Naive thymus-derived CD8-positive, alpha-beta T cell (primary cell): ENCODE data around the gene SYCP2. TPM values are rescaled to one million over a fixed set of nuclear protein-coding genes. Genes with fewer than 3 reads are reported as not detected.

Experiments
- ATAC-seq, 2 donors: fragments of 150-1000 bp; cut with Tn5 transposase in 1 of 2; sonication (Bioruptor Pico), chemical (Tn5 transposase) in 1 of 2; 1 replicate in 1 of 2; 2 replicates in 1 of 2; pipeline ENCODE4 v1.10.0; 2021; ENCODE audit warnings: mild to moderate bottlenecking in 2 of 2, moderate library complexity in 2 of 2
- POLR2A ChIA-PET: fragments of 350-600 bp; sonication (Branson Sonifier 250); formaldehyde crosslinking; loops from one replicate; lab custom pipeline; 2021; ENCODE audit warnings: antibody characterized with exemption; lab: Charles Lee
- DNase-seq, 10 donors: peaks; one replicate each; pipeline versions ENCODE4 v3.0.0 to v3.0.0-alpha.2; 2020 to 2022
- H3K27ac Mint-ChIP-seq, 10 donors: one replicate each; pipeline ENCODE4 v1.8.0; 2020 to 2022; ENCODE audit warnings: mild to moderate bottlenecking in 10 of 10, mixed read lengths in 10 of 10, moderate library complexity in 4 of 10, inconsistent platforms in 1 of 10
- H3K27me3 Mint-ChIP-seq, 5 donors: one replicate each; pipeline ENCODE4 v1.8.0; 2021 to 2022; ENCODE audit warnings: mixed read lengths in 5 of 5
- H3K36me3 Mint-ChIP-seq, 3 donors: one replicate each; pipeline ENCODE4 v1.8.0; 2020 to 2022; ENCODE audit warnings: mixed read lengths in 3 of 3, mild to moderate bottlenecking in 2 of 3, inconsistent platforms in 1 of 3
- H3K4me1 Mint-ChIP-seq, 4 donors: one replicate each; pipeline ENCODE4 v1.8.0; 2021 to 2022; ENCODE audit warnings: mixed read lengths in 4 of 4
- H3K4me3 Mint-ChIP-seq, 10 donors: one replicate each; pipeline ENCODE4 v1.8.0; 2020 to 2022; ENCODE audit warnings: mild to moderate bottlenecking in 10 of 10, mixed read lengths in 10 of 10, moderate library complexity in 6 of 10, inconsistent platforms in 1 of 10
- H3K9me3 Mint-ChIP-seq, 9 donors: one replicate each; pipeline ENCODE4 v1.8.0; 2020 to 2022; ENCODE audit warnings: mixed read lengths in 9 of 9, mild to moderate bottlenecking in 3 of 9, inconsistent platforms in 1 of 9, moderate library complexity in 1 of 9
- polyA plus RNA-seq, 3 donors: library from polyadenylated mRNA; unstranded; fragments of 300-500 nt; fragmentation: Illumina TruSeq; gene quantifications; one replicate each; pipeline ENCODE4 v1.2.3, GENCODE V29; 2021
- total RNA-seq, 8 experiments: library from RNA in 2 of 8; stranded (reverse) in 2 of 8; gene quantifications; one replicate each; pipeline ENCODE4 v1.2.3 and lab custom pipeline; 2021 to 2026

Gene SYCP2
- total and polyA plus RNA-seq, 5 experiments from 2014 or later, result 1.2 to 8.3 (median 1.9) TPM

DNA sequence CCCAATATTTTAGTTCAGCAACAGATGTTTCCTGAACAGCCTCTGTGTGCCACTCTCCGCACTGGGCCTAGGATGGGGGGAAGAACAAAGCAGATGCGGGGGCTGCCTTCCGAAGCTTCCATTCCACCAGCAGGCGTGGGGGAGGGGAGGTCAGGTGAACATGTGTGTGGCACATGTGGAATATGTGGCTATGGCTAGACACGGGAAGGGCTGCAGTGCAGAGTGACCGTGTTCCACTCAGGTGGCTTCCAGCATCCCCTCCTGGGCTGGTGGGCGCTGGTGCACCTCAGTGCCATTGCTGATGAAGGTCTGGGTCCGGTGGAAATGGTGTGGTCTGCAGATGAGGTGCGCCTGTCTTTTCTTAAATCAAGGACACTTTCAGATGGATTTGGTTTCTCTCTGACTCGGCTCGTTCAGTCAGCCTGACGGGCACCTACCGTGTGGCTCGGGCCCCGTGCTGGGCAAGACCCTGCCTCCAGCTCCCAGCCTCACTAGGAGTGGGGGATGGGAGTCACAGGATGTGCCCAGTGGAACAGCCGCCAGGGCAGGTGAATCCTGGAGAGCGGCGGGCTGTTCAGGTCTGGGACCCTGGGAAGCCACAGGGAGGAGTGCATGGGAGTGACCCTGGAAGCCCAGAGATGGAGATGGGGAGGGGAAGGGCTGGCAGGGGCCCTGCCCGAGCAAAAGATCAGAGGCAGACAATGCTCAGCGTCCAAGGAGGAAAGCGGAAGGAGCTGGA lies 111.0 kb downstream of the SYCP2 start:
- DNase-seq (no peak), ATAC-seq (no peak)
- no peaks in the 10 kb centered on the region for H3K4me1 Mint-ChIP-seq
- peaks cover 3 to 27% (median 11%) of the 10 kb centered on the region in 5 donors for H3K27me3 Mint-ChIP-seq
- no peak overlapping the region for H3K27ac Mint-ChIP-seq
- no peaks in the 10 kb centered on the region for H3K9me3 Mint-ChIP-seq
- POLR2A ChIA-PET, result no interaction called here
- no peaks in the 10 kb centered on the region for H3K36me3 Mint-ChIP-seq
- no peak overlapping the region for H3K4me3 Mint-ChIP-seq

GRCh38 chr20:59821788-59822187 lies 111.6 kb downstream of the SYCP2 start:
- POLR2A ChIA-PET, result no interaction called here
- H3K4me3 Mint-ChIP-seq, result no peak overlapping the region
- no peaks in the 10 kb centered on the region for H3K9me3 Mint-ChIP-seq
- ATAC-seq, result no peak
- no peak for DNase-seq
- no peaks in the 10 kb centered on the region for H3K36me3 Mint-ChIP-seq
- H3K27ac Mint-ChIP-seq, result no peak overlapping the region
- peaks cover 3 to 27% (median 11%) of the 10 kb centered on the region in 5 donors for H3K27me3 Mint-ChIP-seq
- H3K4me1 Mint-ChIP-seq, result no peaks in the 10 kb centered on the region

- no peak for DNase-seq
- POLR2A ChIA-PET, result no interaction called here
- H3K27ac Mint-ChIP-seq, result no peak overlapping the region
Measured at GRCh38 chr20:59821201-59821600, 112.2 kb downstream of the SYCP2 start.

GRCh38 chr20:59820204-59821041 lies 113.0 kb downstream of the SYCP2 start:
- Mint-ChIP-seq H3K4me3 (no peak overlapping the region), H3K27ac (no peak overlapping the region), H3K36me3 (no peaks in the 10 kb centered on the region), H3K4me1 (no peaks in the 10 kb centered on the region), H3K9me3 (no peaks in the 10 kb centered on the region), H3K27me3 (peaks cover 4 to 26% (median 11%) of the 10 kb centered on the region in 5 donors)
- DNase-seq (no peak), ATAC-seq (no peak)
- POLR2A ChIA-PET, result no interaction called here

More at GRCh38 chr20:59821201-59821600, 112.2 kb downstream of the SYCP2 start:
- no peaks in the 10 kb centered on the region for H3K4me1 Mint-ChIP-seq
- no peaks in the 10 kb centered on the region for H3K36me3 Mint-ChIP-seq
- H3K4me3 Mint-ChIP-seq, result no peak overlapping the region
- ATAC-seq, result no peak
- no peaks in the 10 kb centered on the region for H3K9me3 Mint-ChIP-seq
- peaks cover 4 to 26% (median 11%) of the 10 kb centered on the region in 5 donors for H3K27me3 Mint-ChIP-seq

DNA sequence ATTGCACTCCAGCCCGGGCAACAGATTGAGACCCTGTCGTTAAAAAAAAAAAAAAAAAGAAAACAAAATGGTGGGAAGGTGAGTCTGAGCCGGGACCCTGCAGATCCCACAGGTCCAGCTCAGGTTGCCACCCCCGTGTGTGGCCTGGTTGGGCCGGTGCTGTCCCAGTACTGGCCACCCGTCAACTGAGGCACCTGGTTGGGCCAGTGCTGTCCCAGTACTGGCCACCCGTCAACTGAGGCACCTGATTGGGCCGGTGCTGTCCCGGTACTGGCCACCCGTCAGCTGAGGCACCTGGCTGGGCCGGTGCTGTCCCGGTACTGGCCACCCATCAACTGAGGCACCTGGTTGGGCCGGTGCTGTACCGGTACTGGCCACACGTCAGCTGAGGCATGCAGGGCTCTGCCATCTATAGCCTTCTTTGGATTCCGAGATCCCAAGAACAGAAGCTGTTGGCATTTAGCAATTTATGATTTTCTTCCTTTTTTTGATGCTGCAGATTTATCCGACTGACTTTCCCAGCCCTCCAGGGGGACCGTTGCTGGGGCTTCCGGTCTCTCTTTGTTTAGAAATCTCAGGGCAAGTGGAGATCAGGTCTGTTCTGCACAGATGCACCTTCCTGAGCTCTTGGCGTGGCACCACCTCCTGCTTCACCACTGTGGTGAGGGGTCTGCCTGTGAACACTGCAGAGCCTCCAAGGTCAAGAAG lies 113.8 kb downstream of the SYCP2 start:
- DNase-seq, result no peak
- H3K4me3 Mint-ChIP-seq, result no peak overlapping the region
- no peak for ATAC-seq
- no peaks in the 10 kb centered on the region for H3K36me3 Mint-ChIP-seq
- no peaks in the 10 kb centered on the region for H3K4me1 Mint-ChIP-seq
- no peak overlapping the region for H3K27ac Mint-ChIP-seq
- POLR2A ChIA-PET, result no interaction called here
- H3K9me3 Mint-ChIP-seq, result no peaks in the 10 kb centered on the region
- peaks cover 4 to 26% (median 11%) of the 10 kb centered on the region in 5 donors for H3K27me3 Mint-ChIP-seq

DNA sequence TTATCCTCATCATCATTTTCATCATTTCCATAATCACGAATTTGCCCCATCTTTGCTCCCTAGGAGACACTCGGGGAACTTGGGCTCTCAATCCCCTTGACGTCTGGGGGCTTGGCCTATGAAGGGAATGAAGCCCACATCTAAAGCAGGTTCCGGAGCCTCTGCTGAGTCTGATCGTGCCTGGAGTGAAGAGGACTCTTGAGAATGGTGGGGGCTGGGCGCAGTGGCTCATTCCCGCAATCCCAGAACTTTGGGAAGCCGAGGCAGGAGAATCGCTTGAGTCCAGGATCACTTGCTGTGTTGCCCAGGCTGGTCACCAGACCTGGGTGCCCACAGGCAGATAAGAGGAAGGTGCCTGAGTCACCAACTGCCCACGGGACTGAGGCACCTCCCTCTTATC lies 114.5 kb downstream of the SYCP2 start:
- POLR2A ChIA-PET, result no interaction called here
- Mint-ChIP-seq H3K4me3 (no peak overlapping the region), H3K4me1 (no peaks in the 10 kb centered on the region), H3K36me3 (no peaks in the 10 kb centered on the region), H3K27me3 (peaks cover 4 to 29% (median 11%) of the 10 kb centered on the region in 5 donors), H3K27ac (no peak overlapping the region), H3K9me3 (no peaks in the 10 kb centered on the region)
- no peak for ATAC-seq
- DNase-seq, result no peak

- POLR2A ChIA-PET, result no interaction called here
- DNase-seq (no peak), ATAC-seq (no peak)
Measured at GRCh38 chr20:59817846-59818615, 115.4 kb downstream of the SYCP2 start.

DNA sequence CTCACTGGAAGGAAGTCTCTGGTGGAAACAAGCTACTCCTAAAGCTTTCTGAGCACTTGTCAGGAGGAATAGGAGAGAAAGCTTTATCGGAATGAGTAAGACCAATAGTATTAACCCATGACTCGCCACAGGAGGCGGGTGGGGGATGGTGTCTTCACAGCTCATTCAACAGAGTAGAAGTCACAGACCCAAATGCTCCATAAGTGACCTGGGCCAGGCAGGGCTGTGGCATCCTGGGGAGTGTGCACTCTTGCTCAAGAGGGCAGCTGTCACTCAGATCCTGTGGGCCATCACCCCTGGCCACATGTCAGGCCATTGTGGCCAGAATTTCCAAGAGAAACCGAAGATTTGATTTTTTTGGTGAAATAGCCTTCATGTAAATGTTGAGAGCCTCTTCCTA lies 116.0 kb downstream of the SYCP2 start:
- POLR2A ChIA-PET, result no interaction called here

More at GRCh38 chr20:59817846-59818615, 115.4 kb downstream of the SYCP2 start:
- H3K27ac Mint-ChIP-seq, result no peak overlapping the region
- no peak overlapping the region for H3K4me3 Mint-ChIP-seq
- peaks cover 4 to 30% (median 11%) of the 10 kb centered on the region in 5 donors for H3K27me3 Mint-ChIP-seq
- no peaks in the 10 kb centered on the region for H3K4me1 Mint-ChIP-seq
- no peaks in the 10 kb centered on the region for H3K36me3 Mint-ChIP-seq
- no peaks in the 10 kb centered on the region for H3K9me3 Mint-ChIP-seq

DNA sequence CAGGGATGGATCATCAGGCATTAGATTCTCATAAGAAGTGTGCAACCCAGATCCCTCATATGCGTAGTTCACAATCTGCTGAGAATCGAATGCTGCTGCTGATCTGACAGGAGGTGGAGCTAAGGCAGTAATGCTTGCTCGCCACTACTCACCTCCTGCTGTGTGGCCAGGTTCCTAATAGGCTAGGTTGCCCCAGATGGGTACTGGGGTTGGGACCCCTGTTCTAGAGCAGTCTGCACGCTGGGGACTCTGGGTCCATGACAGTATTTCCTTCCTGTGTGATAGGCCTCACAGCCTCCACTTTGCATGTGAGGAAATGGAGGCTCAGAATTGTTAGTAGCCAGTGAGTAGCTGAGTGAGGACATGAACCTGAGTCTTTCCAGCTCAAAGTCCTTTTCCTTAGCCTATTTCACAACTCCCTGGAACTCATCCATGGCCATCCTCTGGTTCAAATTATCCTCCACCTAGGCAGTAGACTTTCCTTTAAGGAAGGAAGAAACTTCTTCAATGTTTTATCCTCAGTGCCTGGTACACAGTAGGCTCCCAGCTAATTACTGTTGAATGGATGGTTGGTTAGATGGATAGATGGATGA lies 117.2 kb downstream of the SYCP2 start:
- Mint-ChIP-seq H3K4me3 (no peak overlapping the region), H3K27ac (no peak overlapping the region), H3K4me1 (no peaks in the 10 kb centered on the region), H3K36me3 (no peaks in the 10 kb centered on the region), H3K9me3 (no peaks in the 10 kb centered on the region), H3K27me3 (peaks cover 4 to 26% (median 8%) of the 10 kb centered on the region in 5 donors)
- DNase-seq (no peak), ATAC-seq (no peak)
- POLR2A ChIA-PET, result no interaction called here

More for the DNA sequence above, 116.0 kb downstream of the SYCP2 start:
- Mint-ChIP-seq H3K36me3 (no peaks in the 10 kb centered on the region), H3K27ac (no peak overlapping the region), H3K4me3 (no peak overlapping the region), H3K27me3 (peaks cover 4 to 27% (median 8%) of the 10 kb centered on the region in 5 donors), H3K9me3 (no peaks in the 10 kb centered on the region), H3K4me1 (no peaks in the 10 kb centered on the region)
- DNase-seq (no peak), ATAC-seq (no peak)

DNA sequence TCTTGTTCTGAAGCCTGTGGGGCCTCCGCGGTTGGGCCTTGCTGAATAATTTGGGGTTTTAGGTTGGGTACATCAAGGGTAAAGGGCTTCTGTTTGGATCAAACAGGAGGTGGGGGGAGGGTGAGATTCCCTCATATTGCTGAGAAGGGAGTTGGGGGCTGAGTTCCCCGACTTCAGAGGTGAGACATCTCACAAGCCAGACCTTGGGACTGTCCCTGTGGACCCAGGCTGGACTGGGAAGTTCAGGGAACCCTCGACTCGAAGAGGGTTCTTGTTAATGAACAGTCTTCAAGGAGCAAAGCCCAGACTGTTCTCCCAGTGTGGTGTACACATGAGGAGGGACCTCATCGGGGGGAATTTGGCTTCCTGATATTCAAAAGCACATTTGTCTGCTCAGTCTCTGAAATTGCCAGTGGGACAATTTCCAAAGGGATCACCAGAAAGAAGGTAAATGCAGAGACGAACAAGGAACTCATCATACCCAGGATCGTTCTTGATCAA lies 118.5 kb downstream of the SYCP2 start:
- POLR2A ChIA-PET, result no interaction called here
- Mint-ChIP-seq H3K4me1 (no peaks in the 10 kb centered on the region), H3K36me3 (no peaks in the 10 kb centered on the region), H3K4me3 (no peak overlapping the region), H3K27me3 (peaks cover 2 to 17% (median 8%) of the 10 kb centered on the region in 5 donors), H3K27ac (no peak overlapping the region), H3K9me3 (no peaks in the 10 kb centered on the region)
- DNase-seq, result peak in 1 of 10 donors; percentile 35
- no peak for ATAC-seq

GRCh38 chr20:59813948-59814839 lies 119.2 kb downstream of the SYCP2 start:
- no peak for ATAC-seq
- Mint-ChIP-seq H3K27ac (no peak overlapping the region), H3K27me3 (peaks cover 2 to 16% (median 8%) of the 10 kb centered on the region in 5 donors), H3K36me3 (no peaks in the 10 kb centered on the region), H3K4me3 (no peak overlapping the region), H3K9me3 (no peaks in the 10 kb centered on the region), H3K4me1 (no peaks in the 10 kb centered on the region)
- POLR2A ChIA-PET, result no interaction called here
- DNase-seq, result no peak
